Kidney epithelial cell (primary cell): Measurements from ENCODE around the gene RLBP1. TPM values are rescaled to one million over a fixed set of nuclear protein-coding genes. Genes with fewer than 3 reads are reported as not detected.

Experiments
- DNase-seq: peaks from one replicate; pipeline ENCODE4 v3.0.0-alpha.2; 2010; ENCODE audit warnings: low read depth
- H3K27me3 ChIP-seq: 2 replicates; pipeline ENCODE4 v1.6.0; 2011; ENCODE audit warnings: low read length; ENCODE audit not compliant: control insufficient read depth, insufficient read depth
- H3K36me3 ChIP-seq: 2 replicates; pipeline ENCODE4 v1.5.1; 2011; ENCODE audit warnings: low read length; ENCODE audit not compliant: control insufficient read depth, insufficient read depth
- H3K4me3 ChIP-seq: 2 replicates; pipeline ENCODE4 v1.5.1; 2011; ENCODE audit warnings: low read depth, mild to moderate bottlenecking, control low read depth, low read length
- CTCF ChIP-seq: IDR thresholded peaks from 2 replicates; pipeline ENCODE4 v1.5.1; 2011; ENCODE audit warnings: mild to moderate bottlenecking, moderate library complexity, low read length, control low read depth, inconsistent platforms; ENCODE audit not compliant: insufficient read depth, poor library complexity, severe bottlenecking
- total RNA-seq: library from RNA; depleted of rRNA; stranded (reverse); fragments of >200 nt; gene quantifications from 2 replicates; pipeline ENCODE4 v1.2.3, GENCODE V29; 2015

RLBP1 gene
- total RNA-seq, 1 donor from 2014 or later, result not detected

GRCh38 chr15:89187986-89188514, 33.3 kb downstream of the RLBP1 start:
- no peaks in the 10 kb centered on the region for H3K27me3 ChIP-seq
- no peak for TF ChIP-seq CTCF
- H3K4me3 ChIP-seq, result no peak overlapping the region
- H3K36me3 ChIP-seq, result peaks cover 2% of the 10 kb centered on the region
- no peak for DNase-seq

- Histone ChIP-seq H3K27me3 (no peaks in the 10 kb centered on the region), H3K36me3 (peaks cover 2% of the 10 kb centered on the region), H3K4me3 (no peak overlapping the region)
- no peak for TF ChIP-seq CTCF
- no peak for DNase-seq
Measured at GRCh38 chr15:89187301-89187985, 33.9 kb downstream of the RLBP1 start.

GRCh38 chr15:89186803-89187202, 34.6 kb downstream of the RLBP1 start:
- H3K27me3 ChIP-seq, result no peaks in the 10 kb centered on the region
- TF ChIP-seq CTCF, result no peak
- H3K36me3 ChIP-seq, result no peaks in the 10 kb centered on the region
- H3K4me3 ChIP-seq, result no peak overlapping the region
- DNase-seq, result no peak

- Histone ChIP-seq H3K27me3 (no peaks in the 10 kb centered on the region), H3K36me3 (no peaks in the 10 kb centered on the region), H3K4me3 (no peak overlapping the region)
- no peak for DNase-seq
- no peak for TF ChIP-seq CTCF
Measured at GRCh38 chr15:89184886-89185526, 36.4 kb downstream of the RLBP1 start.

- Histone ChIP-seq H3K4me3 (no peak overlapping the region), H3K27me3 (no peaks in the 10 kb centered on the region), H3K36me3 (no peaks in the 10 kb centered on the region)
- TF ChIP-seq CTCF, result no peak
- no peak for DNase-seq
Measured at GRCh38 chr15:89184357-89184756, 37.0 kb downstream of the RLBP1 start.
